Breast epithelium (tissue), 4 donors: ENCODE results near the gene PCDHB16. TPM values are rescaled to one million over a fixed set of nuclear protein-coding genes. Genes with fewer than 3 reads are reported as not detected.
"Not testable (repeated sequence)": the region's sequence is repeated elsewhere in the genome, so short reads cannot be mapped to it uniquely, and the experiment has no call there.

ENCODE experiments used
- DNase-seq, 2 donors: peaks; one replicate each; pipeline ENCODE4 v3.0.0-alpha.2; 2019; ENCODE audit warnings: low spot score in 2 of 2
- H3K27ac ChIP-seq, 2 donors: fragments of 200-600 bp; sonication (generic) in 1 of 2; one replicate each; pipeline ENCODE4 v1.5.1; 2016 to 2019; ENCODE audit warnings: mild to moderate bottlenecking in 1 of 2
- H3K27me3 ChIP-seq, 2 donors: fragments of 200-600 bp; sonication (generic) in 1 of 2; one replicate each; pipeline versions ENCODE4 v1.5.1 to v1.6.0; 2017 to 2019; ENCODE audit warnings: control low read depth in 1 of 2, mild to moderate bottlenecking in 1 of 2
- H3K36me3 ChIP-seq: fragments of 200-600 bp; one replicate; pipeline ENCODE4 v1.5.1; 2019
- H3K4me1 ChIP-seq, 2 donors: fragments of 200-600 bp; sonication (generic); one replicate each; pipeline ENCODE4 v1.5.1; 2016 to 2019; ENCODE audit warnings: control low read depth in 1 of 2
- H3K4me3 ChIP-seq, 3 donors: fragments of 200-600 bp; sonication (generic); 1 replicate in 2 of 3; 2 replicates in 1 of 3; pipeline ENCODE4 v1.5.1; 2016 to 2019; ENCODE audit warnings: mild to moderate bottlenecking in 3 of 3, moderate library complexity in 2 of 3
- H3K9me3 ChIP-seq, 2 donors: fragments of 200-600 bp; sonication (generic) in 1 of 2; one replicate each; pipeline ENCODE4 v1.5.1; 2016 to 2019; ENCODE audit warnings: control low read depth in 1 of 2
- POLR2A ChIP-seq: fragments of 450-650 bp; IDR thresholded peaks from one replicate; pipeline ENCODE4 v1.6.1; 2016; ENCODE audit warnings: antibody characterized with exemption, mild to moderate bottlenecking, moderate library complexity
- POLR2AphosphoS5 ChIP-seq, 3 donors: sonication (generic); formaldehyde crosslinking; IDR thresholded peaks; one replicate each; pipeline ENCODE4 v1.6.1; 2017; ENCODE audit warnings: antibody characterized with exemption in 3 of 3
- intact Hi-C: fragments of 100-400 bp; cut with DNase I; formaldehyde crosslinking; loops from one replicate; pipeline ENCODE4 v1.15.1; 2023; ENCODE audit warnings: low total_unique reads
- total RNA-seq, 3 donors: library from RNA; depleted of rRNA; stranded (reverse); fragments of >200 nt; gene quantifications; one replicate each; pipeline ENCODE4 v1.1.0, GENCODE V29; 2016
- TF ChIP-seq, protein P1 (sequence below), 3 donors: fragments of 450-650 bp; IDR thresholded peaks; one replicate each; pipeline ENCODE4 v1.5.1; 2016 to 2017; ENCODE audit warnings: antibody characterized with exemption in 3 of 3, mild to moderate bottlenecking in 3 of 3, moderate library complexity in 3 of 3

Gene PCDHB16
- total RNA-seq, 3 donors from 2014 or later = 4.3 to 11.8 (median 6.3) TPM

DNA sequence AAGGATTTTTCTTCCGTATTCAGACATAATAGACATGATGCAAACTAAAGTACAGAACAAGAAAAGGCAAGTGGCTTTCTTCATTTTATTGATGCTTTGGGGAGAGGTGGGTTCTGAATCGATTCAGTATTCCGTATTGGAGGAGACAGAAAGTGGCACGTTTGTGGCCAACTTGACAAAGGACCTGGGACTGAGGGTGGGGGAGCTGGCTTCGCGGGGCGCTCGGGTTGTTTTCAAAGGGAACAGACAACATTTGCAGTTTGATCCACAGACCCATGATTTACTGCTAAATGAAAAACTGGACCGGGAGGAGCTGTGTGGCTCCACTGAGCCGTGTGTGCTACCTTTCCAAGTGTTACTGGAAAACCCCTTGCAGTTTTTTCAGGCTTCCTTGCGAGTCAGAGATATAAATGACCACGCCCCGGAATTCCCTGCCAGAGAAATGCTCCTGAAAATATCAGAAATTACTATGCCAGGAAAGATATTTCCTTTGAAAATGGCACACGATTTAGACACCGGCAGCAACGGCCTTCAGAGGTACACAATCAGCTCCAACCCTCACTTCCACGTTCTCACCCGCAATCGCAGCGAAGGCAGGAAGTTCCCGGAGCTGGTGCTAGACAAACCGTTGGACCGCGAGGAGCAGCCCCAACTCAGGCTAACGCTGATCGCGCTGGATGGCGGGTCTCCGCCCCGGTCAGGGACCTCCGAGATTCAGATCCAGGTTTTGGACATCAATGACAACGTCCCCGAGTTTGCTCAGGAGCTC lies 31.8 kb upstream of the PCDHB16 start:
- Histone ChIP-seq H3K27me3 (no peaks in the 10 kb centered on the region), H3K4me3 (peak overlapping the region in 2 of 3 donors; percentile 7 to 51), H3K4me1 (no peaks in the 10 kb centered on the region), H3K9me3 (peaks cover 49 to 99% of the 10 kb centered on the region in 2 donors), H3K36me3 (no peaks in the 10 kb centered on the region), H3K27ac (no peak overlapping the region)
- intact Hi-C loops = no loop called here
- DNase-seq = no peak
- TF ChIP-seq POLR2AphosphoS5 (IDR thresholded peaks at IDR 0.05) (no peak), POLR2A (no peak)
- TF ChIP-seq, protein P1, sequence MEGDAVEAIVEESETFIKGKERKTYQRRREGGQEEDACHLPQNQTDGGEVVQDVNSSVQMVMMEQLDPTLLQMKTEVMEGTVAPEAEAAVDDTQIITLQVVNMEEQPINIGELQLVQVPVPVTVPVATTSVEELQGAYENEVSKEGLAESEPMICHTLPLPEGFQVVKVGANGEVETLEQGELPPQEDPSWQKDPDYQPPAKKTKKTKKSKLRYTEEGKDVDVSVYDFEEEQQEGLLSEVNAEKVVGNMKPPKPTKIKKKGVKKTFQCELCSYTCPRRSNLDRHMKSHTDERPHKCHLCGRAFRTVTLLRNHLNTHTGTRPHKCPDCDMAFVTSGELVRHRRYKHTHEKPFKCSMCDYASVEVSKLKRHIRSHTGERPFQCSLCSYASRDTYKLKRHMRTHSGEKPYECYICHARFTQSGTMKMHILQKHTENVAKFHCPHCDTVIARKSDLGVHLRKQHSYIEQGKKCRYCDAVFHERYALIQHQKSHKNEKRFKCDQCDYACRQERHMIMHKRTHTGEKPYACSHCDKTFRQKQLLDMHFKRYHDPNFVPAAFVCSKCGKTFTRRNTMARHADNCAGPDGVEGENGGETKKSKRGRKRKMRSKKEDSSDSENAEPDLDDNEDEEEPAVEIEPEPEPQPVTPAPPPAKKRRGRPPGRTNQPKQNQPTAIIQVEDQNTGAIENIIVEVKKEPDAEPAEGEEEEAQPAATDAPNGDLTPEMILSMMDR (IDR thresholded peaks at IDR 0.05) = no peak

DNA sequence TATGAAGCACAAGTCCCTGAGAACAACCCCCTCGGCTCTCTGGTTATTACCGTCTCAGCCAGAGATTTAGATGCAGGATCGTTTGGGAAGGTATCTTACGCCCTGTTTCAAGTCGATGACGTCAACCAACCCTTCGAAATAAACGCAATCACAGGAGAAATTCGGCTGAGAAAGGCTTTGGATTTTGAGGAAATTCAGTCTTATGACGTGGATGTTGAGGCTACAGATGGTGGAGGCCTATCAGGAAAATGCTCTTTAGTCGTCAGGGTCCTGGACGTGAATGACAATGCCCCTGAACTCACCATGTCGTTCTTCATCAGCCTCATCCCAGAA lies 31.2 kb upstream of the PCDHB16 start:
- Histone ChIP-seq H3K27ac (no peak overlapping the region), H3K27me3 (no peaks in the 10 kb centered on the region), H3K9me3 (peaks cover 51 to 99% of the 10 kb centered on the region in 2 donors), H3K4me1 (no peaks in the 10 kb centered on the region), H3K36me3 (no peaks in the 10 kb centered on the region), H3K4me3 (peak overlapping the region in 1 of 3 donors; percentile 51)
- DNase-seq = no peak
- intact Hi-C loops = no loop called here
- TF ChIP-seq, protein P1 (IDR thresholded peaks at IDR 0.05) = no peak
- TF ChIP-seq POLR2A = no peak
- TF ChIP-seq POLR2AphosphoS5 (IDR thresholded peaks at IDR 0.05) = no peak

DNA sequence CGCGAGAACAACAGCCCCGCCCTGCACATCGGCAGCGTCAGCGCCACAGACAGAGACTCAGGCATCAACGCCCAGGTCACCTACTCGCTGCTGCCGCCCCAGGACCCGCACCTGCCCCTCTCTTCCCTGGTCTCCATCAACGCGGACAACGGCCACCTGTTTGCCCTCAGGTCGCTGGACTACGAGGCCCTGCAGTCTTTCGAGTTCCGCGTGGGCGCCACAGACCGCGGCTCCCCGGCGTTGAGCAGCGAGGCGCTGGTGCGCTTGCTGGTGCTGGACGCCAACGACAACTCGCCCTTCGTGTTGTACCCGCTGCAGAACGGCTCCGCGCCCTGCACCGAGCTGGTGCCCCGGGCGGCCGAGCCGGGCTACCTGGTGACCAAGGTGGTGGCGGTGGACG lies 30.6 kb upstream of the PCDHB16 start:
- H3K4me1 ChIP-seq, H3K27ac ChIP-seq, intact Hi-C loops, H3K36me3 ChIP-seq, DNase-seq, H3K4me3 ChIP-seq, H3K27me3 ChIP-seq: not testable (repeated sequence)
- H3K9me3 ChIP-seq = peaks cover 58 to 99% of the 10 kb centered on the region in 2 donors

DNA sequence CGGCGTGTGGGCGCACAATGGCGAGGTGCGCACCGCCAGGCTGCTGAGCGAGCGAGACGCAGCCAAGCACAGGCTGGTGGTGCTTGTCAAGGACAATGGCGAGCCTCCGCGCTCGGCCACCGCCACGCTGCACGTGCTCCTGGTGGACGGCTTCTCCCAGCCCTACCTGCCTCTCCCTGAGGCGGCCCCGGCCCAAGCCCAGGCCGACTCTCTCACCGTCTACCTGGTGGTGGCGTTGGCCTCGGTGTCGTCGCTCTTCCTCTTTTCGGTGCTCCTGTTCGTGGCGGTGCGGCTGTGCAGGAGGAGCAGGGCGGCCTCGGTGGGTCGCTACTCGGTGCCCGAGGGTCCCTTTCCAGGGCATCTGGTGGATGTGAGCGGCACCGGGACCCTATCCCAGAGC lies 30.1 kb upstream of the PCDHB16 start:
- H3K4me1 ChIP-seq, H3K4me3 ChIP-seq, DNase-seq, H3K27me3 ChIP-seq, H3K27ac ChIP-seq, intact Hi-C loops, H3K36me3 ChIP-seq: not testable (repeated sequence)
- H3K9me3 ChIP-seq = peaks cover 63 to 99% of the 10 kb centered on the region in 2 donors

DNA sequence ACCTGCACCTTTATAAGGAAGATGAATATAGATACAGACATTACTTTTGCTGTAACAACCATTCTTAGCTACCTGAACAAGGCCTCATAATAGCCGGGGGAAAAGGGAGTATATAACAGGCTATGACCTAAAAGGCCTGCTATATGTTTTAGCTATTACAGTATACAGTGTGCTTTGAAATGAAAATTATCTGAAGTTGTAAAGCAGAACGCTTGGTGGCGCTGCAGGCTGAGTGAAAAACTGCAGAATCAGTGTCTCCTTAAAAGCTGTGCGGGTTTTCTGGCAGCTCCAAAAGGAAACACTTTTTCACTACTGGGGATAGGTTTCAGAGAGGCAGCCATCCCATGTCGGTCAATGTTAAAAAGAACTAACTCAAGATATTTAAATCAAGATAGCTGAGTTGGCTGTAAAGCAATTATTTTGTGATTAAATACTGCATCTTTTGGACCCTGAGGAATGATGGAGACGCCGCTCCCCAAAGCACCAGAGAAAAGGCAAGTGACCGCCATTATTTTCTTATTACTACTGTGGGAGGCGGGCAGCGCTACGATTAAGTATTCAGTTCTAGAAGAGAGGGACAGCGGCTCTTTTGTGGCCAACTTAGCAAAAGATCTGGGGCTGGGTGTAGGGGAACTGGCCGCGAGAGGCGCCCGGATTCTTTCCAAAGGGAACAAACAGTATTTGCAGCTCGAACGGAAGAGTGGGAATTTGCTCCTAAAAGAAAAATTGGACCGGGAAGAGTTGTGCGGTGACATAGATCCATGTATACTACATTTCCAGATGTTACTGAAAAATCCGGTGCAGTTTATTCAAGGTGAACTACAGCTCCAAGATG lies 26.4 kb upstream of the PCDHB16 start:
- no peak for TF ChIP-seq POLR2A
- TF ChIP-seq, protein P1 (IDR thresholded peaks at IDR 0.05) = no peak
- intact Hi-C loops = no loop called here
- H3K4me1 ChIP-seq = no peaks in the 10 kb centered on the region
- no peak overlapping the region for H3K4me3 ChIP-seq
- DNase-seq = no peak
- no peaks in the 10 kb centered on the region for H3K27me3 ChIP-seq
- no peak overlapping the region for H3K27ac ChIP-seq
- no peaks in the 10 kb centered on the region for H3K36me3 ChIP-seq
- H3K9me3 ChIP-seq = peaks cover 76 to 86% of the 10 kb centered on the region in 2 donors

DNA sequence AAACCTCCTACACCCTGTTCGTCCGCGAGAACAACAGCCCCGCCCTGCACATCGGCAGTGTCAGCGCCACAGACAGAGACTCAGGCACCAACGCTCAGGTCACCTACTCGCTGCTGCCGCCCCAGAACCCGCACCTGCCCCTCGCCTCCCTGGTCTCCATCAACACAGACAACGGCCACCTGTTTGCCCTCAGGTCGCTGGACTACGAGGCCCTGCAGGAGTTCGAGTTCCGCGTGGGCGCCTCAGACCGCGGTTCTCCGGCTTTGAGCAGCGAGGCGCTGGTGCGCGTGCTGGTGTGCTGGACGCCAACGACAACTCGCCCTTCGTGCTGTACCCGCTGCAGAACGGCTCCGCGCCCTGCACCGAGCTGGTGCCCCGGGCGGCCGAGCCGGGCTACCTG lies 24.8 kb upstream of the PCDHB16 start:
- DNase-seq, H3K4me3 ChIP-seq, intact Hi-C loops, H3K27ac ChIP-seq, H3K4me1 ChIP-seq, H3K27me3 ChIP-seq, H3K36me3 ChIP-seq: not testable (repeated sequence)
- H3K9me3 ChIP-seq = peaks cover 60 to 83% of the 10 kb centered on the region in 2 donors

DNA sequence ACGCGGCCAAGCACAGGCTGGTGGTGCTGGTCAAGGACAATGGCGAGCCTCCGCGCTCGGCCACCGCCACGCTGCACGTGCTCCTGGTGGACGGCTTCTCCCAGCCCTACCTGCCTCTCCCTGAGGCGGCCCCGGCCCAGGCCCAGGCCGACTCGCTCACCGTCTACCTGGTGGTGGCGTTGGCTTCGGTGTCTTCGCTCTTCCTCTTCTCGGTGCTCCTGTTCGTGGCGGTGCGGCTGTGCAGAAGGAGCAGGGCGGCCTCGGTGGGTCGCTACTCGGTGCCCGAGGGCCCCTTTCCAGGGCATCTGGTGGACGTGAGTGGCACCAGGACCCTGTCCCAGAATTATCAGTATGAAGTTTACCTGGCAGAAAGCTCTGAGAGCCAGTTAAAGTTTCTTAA lies 24.3 kb upstream of the PCDHB16 start:
- H3K9me3 ChIP-seq = peaks cover 59 to 83% of the 10 kb centered on the region in 2 donors
- DNase-seq, H3K4me1 ChIP-seq, H3K27ac ChIP-seq, H3K36me3 ChIP-seq, intact Hi-C loops, H3K27me3 ChIP-seq, H3K4me3 ChIP-seq: not testable (repeated sequence)
